ENCODE results near the gene PIP4K2B.

GRCh38 chr17:38742411-38743308 is 56.7 kb downstream of the PIP4K2B start:
- TF ChIP-seq, protein P1, sequence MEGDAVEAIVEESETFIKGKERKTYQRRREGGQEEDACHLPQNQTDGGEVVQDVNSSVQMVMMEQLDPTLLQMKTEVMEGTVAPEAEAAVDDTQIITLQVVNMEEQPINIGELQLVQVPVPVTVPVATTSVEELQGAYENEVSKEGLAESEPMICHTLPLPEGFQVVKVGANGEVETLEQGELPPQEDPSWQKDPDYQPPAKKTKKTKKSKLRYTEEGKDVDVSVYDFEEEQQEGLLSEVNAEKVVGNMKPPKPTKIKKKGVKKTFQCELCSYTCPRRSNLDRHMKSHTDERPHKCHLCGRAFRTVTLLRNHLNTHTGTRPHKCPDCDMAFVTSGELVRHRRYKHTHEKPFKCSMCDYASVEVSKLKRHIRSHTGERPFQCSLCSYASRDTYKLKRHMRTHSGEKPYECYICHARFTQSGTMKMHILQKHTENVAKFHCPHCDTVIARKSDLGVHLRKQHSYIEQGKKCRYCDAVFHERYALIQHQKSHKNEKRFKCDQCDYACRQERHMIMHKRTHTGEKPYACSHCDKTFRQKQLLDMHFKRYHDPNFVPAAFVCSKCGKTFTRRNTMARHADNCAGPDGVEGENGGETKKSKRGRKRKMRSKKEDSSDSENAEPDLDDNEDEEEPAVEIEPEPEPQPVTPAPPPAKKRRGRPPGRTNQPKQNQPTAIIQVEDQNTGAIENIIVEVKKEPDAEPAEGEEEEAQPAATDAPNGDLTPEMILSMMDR (conservative IDR thresholded peaks at IDR 0.05; ENCODE audit: low read length), result no peak
- TF ChIP-seq EZH2phosphoT487 (IDR thresholded peaks at IDR 0.05; ENCODE audit: borderline replicate concordance, low read depth, low read length), result no peak

Measured in OCI-LY7 (cell line).